NB4 (cell line): ENCODE data around the gene ZNF638.

Experiments
- CTCF ChIP-seq: IDR thresholded peaks from one replicate; pipeline ENCODE4 v1.5.1; 2012; ENCODE audit warnings: low read depth, low read length
- MAX ChIP-seq: IDR thresholded peaks from 2 replicates; pipeline ENCODE4 v1.6.1; 2011; ENCODE audit warnings: low read depth, low read length
- POLR2A ChIP-seq: IDR thresholded peaks from 2 replicates; pipeline ENCODE4 v1.6.1; 2011; ENCODE audit warnings: mild to moderate bottlenecking; ENCODE audit not compliant: insufficient read length; ENCODE audit errors: extremely low read depth

DNA sequence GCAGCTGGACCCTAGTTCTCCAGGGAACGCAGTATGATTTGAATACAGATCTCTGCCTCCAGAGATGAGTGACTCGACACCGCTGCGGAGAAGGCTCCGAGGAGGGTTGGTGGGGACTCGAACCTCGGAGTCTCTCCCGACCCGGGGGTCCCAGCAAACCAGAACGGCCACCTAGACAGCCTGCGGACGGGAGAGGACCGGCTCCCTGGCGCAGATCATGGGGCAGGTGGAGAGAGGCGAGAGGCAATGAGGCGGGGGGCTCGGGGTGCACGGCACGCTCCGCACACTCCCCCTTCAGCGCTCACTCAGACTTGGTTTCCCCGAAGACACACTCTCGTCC lies 134.3 kb downstream of the ZNF638 start:
- TF ChIP-seq MAX, result no peak
- no peak for TF ChIP-seq POLR2A
- no peak for TF ChIP-seq CTCF
